NCI-H774 (cell line): ENCODE measurements around the gene CRISPLD2.
"Not testable (repeated sequence)": the region's sequence is repeated elsewhere in the genome, so short reads cannot be mapped to it uniquely, and the experiment has no call there.

Experiments used
- DNase-seq: peaks from one replicate; lab custom pipeline; 2025; lab: John Stamatoyannopoulos, UW

CRISPLD2 gene

GRCh38 chr16:84821728-84822689, 2.2 kb downstream of the CRISPLD2 start:
- no peak for DNase-seq

DNA sequence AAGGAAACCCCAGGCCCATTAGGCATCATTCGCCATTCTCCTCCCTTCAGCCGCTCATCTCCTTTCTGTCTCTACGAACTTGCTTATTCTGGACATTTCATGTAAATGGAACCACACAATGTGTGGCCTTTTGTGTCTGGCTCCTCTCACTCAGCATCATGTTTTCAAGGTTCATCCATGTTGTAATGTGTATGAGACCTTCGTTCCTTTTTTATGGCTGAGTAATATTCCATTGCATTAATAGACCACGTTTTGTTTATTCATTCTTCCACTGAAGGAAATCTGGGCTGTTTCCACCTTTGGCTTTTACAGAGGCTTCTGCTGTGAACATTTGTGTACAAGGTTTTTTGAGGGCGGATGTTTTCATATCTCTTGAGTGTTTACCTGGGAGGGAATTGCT, 3.2 kb downstream of the CRISPLD2 start:
- no peak for DNase-seq

DNA sequence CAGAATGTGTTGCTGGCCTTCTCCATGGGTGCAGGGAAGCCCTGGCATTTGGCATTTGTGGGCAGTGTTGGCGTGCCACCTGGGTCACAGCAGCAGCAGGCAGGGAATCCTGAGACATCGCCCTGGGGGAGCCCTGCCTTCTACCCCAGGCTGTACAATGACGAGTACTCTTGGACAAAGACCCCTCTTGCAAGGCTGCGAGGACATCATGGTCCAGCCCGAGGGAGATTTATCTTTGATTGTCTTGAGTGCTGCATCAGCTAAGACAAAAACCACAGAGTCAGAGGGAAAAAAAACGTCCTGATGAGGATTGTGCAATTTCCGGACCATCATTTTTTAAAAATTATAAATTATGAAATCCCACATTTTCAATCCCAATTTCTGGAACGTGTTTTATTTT, 3.7 kb downstream of the CRISPLD2 start:
- no peak for DNase-seq

- DNase-seq: no peak
Measured at GRCh38 chr16:84823926-84824325, 4.1 kb downstream of the CRISPLD2 start.

DNA sequence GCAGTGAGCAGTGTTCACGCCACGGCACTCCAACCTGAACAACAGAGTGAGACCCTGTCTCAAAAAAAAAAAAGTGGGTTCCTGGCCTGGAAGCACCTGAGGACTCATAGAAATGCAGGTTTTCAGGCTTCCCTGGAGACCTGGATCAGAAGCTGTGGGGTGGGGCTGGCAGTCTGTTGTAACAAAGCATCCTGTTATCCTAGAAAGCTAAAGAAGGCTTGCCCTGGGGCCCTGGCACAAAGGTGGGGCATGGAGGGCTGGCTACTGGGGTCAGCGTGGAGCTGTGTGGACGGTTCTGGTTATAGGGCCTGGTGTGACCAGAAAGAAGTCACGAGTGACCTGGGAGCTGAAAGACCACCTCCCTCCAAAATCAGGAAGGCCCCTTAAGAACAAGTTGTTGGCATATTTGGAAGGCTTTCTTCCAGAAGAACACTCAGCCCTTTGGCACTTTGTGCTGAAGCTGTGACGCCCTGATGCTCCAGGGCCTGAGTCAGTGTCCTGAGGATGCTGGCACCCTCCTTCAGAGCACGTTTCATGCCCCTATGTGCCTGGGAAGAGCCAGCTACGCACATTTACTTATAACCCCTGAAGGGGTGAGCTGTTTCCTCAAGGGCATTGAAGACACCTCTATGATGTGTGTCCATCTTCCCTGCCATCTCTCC, 6.2 kb downstream of the CRISPLD2 start:
- DNase-seq: no peak

DNA sequence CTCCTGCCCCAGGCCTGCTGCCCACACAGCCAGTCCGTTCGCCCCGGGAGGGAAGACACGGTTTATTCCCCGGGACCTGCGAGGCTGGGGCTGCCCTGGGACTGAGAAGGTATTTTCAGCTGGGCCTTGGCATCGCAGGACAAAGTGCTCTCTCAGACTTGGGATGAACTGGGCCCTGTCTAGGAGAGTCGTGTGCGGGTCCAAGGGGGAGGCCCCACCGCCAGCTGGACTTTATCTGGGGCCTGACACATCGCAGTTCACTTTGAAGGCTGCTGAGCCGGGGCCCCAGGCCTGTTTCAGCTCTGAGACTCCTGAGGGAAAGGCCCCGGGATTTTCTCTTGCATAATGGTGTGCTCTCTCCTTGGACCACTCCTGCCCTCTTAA, 6.8 kb downstream of the CRISPLD2 start:
- DNase-seq: no peak

GRCh38 chr16:84827131-84827574, 7.4 kb downstream of the CRISPLD2 start:
- DNase-seq: no peak

GRCh38 chr16:84827897-84828296, 8.1 kb downstream of the CRISPLD2 start:
- DNase-seq: no peak

DNA sequence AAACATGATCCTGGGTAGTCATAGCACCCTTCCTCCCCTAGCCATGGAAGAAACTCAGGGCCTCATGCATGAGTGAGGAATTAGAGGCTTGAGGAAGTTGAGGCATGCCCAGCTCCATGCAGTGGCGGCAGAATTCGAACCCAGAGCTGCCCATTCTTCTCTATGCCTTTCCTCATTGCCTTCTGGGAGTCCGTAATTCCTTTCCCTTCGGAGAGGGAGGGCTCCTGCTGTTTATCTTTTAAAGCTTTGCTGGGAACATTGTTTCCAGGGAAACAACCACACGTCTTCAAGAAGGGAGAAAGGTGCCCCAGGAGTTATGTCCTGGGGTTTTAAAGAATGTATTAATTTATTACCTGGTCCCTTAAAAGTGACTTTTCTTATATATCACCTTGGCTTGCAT, 8.5 kb downstream of the CRISPLD2 start:
- DNase-seq: no peak

GRCh38 chr16:84829168-84829965, 9.6 kb downstream of the CRISPLD2 start:
- no peak for DNase-seq

DNA sequence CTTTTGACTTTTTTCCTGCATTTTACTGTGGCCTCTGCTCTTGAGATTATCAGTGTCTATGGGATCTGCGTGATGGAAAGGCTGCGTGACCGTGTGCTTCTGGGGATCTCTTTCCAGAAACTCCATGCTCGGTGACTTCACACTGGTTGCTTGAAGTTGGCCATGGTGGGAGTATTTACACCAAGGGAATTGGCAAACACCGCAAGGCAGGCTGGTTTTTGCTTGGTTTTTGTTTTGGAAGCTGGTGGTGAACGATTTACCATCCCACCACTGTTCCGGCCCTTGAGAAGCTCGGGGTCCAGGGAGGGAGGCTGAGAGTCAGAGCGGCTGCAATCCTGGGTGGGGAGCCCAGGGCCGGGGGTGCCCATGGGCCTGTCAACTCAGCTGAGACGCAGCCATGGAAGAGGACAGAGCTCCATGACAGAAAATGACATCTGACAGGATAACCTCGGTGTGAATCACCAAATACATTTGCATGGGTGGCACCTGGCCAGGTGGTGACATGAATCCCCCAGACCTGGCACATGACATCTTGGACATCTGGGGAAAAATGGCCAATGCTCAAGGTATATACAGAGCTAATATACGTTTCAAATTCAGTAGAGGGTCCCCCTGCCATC, 11.1 kb downstream of the CRISPLD2 start:
- DNase-seq: no peak

- DNase-seq: not testable (repeated sequence)
Measured at GRCh38 chr16:84831728-84832127, 11.9 kb downstream of the CRISPLD2 start.

GRCh38 chr16:84832488-84833143, 12.8 kb downstream of the CRISPLD2 start:
- no peak for DNase-seq

DNA sequence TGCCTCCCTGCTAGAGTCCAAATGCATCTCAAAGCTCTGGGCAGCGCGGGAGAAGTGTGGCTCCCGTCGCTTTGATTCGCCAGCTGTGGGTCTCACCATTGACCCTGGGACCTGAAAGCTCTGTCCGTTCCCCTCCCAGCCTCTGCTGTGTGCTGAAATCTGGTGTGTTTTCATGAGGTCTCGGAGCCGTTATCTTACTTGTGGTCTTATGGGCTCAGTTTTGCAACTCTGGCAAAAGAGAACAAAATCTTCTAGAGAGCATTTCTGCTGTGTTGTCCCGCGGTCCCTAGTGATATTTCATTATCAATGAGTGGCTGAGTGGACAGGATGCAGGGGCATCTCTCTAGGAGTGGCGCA, 13.3 kb downstream of the CRISPLD2 start:
- DNase-seq: no peak

DNA sequence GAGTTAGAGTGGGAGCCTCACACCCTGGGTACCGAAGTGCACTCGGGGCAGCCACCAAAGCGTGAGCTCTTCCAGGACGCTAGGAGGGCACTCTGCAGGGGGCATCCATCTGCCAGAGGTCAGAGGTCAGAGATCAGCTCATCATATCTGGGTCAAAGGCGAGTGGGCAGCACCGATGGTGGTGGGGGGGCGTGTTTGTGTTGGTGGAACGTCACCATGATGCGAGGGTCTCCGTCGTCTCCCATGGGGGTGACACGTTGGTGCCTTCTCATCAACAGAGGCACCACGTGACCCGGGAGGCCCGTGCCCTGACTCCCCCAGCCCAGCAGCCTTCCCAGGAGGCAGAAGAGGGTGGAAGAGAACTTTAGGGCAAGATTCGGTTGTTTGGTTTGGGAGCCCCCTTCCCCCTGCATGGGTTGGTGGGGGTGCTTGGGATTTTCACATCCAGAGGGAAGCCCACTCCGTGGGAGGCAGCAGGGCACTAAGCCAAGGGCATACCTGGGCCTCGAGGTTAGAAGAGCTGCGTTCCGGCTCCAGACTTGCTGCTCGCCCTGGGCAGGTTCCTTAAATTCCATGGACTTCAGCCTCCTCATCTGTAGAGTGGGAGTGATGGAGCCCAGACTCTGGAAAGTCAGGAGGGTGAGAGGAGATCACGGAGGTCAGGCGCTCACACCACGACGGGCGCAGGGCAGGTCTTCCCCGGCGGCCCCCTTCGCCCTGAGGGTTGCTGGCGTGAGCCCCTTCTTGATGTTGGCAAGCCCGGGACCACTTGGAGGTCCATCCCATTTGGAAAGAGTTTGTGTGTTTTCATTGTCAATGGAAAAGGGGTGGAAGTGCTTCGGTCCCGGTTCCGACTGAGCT, 14.0 kb downstream of the CRISPLD2 start:
- no peak for DNase-seq

DNA sequence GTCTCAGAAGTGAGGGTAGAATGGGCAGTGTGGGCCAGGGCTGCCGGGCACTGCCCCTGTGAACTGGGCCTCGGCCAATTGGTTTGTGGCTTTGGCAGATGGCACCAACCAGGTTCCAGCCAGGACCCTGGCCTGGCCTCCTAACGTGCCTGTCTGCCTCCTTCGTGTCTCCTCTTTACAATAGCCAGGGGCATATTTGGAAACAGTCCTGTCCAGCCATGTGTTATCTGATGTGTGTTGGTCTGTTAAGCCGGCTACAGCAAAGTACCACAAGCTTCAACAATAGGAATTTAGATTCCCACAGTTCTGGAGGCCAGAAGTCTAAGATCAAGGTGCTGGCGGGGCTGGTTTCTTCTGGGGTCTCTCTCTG, 14.6 kb downstream of the CRISPLD2 start:
- DNase-seq: no peak

GRCh38 chr16:84836234-84836647, 16.5 kb downstream of the CRISPLD2 start:
- DNase-seq: no peak

- no peak for DNase-seq
Measured at GRCh38 chr16:84836967-84837366, 17.2 kb downstream of the CRISPLD2 start.

GRCh38 chr16:84838383-84838948, 18.7 kb downstream of the CRISPLD2 start:
- no peak for DNase-seq

- DNase-seq: no peak
Measured at GRCh38 chr16:84839054-84839453, 19.3 kb downstream of the CRISPLD2 start.
